Stimulated activated CD4-positive, alpha-beta T cell treated with anti-CD3 and anti-CD28 coated beads, Interleukin-4, amount 100 ng/mL, for 4 hours (primary cell): Measurements from ENCODE around the gene BOD1L1.

Source experiments
- DNase-seq, 2 experiments: peaks; one replicate each; pipeline ENCODE4 v3.0.0-alpha.2; 2020

The BOD1L1 gene

DNA sequence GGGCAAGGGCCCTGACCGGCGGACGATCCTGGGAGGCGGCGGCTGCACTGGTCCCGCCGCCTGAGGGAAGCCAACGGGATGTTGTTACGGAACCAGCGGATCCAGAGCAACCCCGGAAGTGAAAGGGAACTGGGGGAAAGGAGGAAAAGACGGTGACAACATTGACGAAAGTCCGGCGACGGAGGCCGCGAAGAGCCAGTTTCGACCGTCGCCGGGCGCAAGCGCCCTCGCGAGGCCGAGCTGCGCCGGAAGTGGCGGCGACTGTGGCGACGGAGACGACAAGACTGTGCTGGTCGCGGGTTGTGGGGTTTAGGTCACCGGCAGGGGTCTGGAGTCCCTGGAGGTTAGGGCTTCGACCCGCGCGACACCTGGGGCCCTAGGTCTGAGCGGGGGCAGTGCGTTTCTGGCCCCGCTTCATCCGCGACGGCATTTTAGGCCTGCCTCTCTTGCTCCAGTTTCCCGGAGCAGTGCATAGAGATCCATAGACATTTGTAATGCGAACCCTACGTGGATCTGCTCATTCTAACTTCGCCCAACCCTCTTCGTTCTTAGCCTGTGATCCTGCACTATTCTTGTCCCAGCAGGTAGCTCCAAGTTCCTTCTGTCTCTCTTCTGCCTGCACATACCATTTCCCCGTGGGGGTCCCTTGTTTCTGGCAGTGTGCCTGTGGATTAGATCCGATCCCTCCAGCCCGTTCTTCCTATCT is at the start of gene BOD1L1:
Gene BOD1L1, minus strand, starts transcription at position 120 of the 706 bp plus-strand sequence. CDS start 138 bp downstream, outside the sequence.
- peak; percentile 71 to 74 for DNase-seq

DNA sequence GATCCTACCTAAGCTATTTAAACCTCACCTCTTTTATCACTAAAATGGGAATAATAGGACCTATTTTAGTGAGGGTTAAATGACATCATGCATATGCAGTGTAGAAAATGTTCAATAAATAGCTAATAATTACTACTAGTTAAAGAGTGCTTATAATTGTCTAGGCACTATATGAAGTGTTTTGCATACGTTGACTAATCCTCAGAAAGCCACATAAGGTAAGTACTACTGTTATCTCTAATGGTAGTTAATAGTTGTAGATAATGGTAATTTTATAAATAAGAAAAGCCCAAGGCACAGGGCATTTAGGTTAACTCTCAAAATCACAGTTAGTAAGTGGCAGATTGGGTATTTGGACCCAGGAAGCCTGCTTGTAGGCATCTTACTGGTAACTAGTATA is 47.4 kb upstream of the BOD1L1 start:
- DNase-seq, result no peak

DNA sequence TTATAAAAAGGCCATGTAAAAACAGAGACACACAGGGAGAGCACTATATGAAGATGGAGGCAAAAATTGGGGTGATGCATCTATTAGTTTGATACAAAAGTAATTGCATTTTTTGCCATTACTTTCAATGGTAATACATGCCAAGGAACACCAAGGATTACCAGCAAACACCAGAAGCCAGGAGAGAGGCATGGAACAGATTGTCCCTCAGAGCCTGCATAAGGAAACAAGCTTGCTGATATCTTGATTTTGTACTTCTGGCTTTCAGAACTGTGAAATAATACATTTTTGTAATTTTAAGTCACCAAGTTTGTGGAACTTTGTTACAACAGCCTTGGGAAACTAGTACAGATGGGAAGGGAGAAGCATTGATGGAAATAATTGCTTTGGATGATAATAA is 45.6 kb upstream of the BOD1L1 start:
- no peak for DNase-seq

- DNase-seq, result no peak
These were observed 43.1 kb upstream of the BOD1L1 start for GRCh38 chr4:13670456-13671160.

DNA sequence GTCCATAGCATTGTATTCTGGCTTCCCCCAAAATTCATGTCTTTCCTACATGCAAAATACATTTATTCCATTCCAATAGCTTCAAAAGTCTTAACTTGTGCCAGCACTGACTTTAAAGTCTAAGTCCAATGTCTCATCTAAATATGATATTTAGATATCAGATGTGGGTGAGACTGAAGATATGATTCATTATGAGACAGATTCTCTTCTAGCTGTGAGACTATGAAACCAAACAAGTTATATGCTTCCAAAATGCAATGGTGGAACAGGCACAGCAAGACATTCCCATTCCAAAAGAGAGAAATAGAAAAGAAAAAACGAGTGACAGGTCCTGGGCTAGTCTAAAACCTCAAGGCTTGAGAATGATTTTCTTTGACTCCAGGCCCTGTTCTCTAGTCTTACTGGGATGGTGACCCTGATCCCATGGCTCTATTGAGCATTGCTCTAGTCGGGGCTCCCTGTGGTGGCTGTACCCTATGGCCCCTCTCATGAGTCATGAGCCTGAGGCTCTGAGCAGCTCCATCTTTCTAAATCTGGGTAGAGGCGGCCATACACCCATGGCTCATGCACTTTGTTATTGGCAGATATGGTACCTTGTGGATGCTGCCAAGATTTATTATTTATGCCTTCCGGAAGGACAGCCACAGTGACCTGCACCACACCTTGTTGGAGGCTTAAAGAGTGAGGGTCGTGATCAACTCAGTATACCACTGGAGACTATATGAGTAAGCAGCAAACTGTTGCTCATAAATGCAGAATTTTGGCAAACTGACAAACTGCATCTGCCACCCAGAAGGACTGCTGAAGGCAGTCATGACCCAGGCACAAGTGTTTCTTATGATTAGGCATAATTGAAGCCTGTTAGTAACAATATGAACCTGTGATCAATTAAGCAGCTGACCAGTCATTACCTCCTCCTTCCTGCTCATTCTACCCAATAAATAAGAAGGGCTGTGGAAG is 38.5 kb upstream of the BOD1L1 start:
- DNase-seq, result no peak

DNA sequence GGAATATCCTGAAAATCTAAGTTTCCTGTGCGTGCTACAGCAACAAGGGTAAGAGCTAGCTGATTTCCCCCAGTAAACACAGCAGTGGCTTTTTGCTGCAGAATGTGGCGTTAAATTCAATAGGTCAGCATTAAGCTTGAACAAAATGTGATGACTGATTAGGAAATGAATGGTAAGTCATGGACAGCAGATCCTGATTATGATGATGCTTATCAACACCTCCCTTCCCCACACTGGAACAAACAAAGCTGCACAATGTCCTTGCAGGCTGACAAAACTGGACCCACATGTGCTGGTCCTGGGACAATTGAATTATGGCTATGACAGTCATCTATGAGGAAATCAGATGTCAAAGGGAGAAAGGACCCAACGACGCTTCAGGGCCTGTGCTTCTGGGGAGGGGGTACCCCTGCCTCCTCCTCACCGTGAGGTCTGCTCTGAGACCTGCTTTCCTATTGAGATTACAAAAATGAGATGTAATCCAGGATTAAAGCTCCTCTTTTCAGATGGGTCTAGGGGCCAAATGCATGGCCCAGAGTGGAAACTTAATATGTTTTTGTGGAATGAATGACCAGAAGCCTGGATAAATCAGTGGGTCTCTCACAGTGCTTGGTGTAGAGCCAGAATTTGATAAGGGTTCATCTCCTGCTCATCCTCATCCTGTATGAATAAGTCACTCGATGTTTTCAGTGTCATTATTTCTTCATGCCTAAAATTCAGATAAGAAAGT is 32.0 kb upstream of the BOD1L1 start:
- DNase-seq, result no peak

- DNase-seq, result peak; percentile 66 to 74
These were observed 29.3 kb upstream of the BOD1L1 start for GRCh38 chr4:13656569-13657405.

DNA sequence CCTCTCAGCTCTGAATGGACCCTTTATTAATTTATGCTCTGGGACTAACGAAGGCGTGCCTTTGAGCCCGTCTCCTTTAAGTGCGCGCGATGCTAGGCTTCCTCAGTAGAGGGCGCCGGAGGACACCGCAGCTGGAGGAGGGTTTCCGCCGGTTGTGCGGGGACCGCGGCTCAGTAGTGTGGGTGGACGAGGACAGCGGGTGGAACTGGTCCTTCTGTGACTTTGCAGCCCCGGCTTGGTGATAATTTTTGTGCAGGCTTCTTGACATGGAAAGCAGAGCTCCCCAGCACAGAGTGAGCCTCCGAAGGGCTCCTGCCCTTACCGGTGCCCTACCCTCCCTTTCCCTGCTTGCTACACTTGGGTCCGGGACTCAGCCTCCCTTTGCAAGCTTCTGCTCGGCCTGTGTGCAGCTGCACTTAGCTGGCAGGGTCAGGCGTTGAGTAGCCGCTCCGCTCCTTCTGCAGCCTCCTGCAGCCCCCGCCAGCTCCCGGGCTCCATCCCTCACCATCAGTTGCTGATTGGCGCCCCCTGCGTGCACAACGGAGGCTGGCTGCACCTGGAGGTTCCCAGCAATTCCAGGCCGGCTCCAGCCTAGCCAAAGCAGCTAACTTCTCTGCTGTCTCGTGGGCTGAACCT is 26.8 kb upstream of the BOD1L1 start:
- DNase-seq, result peak; percentile 70 to 76

DNA sequence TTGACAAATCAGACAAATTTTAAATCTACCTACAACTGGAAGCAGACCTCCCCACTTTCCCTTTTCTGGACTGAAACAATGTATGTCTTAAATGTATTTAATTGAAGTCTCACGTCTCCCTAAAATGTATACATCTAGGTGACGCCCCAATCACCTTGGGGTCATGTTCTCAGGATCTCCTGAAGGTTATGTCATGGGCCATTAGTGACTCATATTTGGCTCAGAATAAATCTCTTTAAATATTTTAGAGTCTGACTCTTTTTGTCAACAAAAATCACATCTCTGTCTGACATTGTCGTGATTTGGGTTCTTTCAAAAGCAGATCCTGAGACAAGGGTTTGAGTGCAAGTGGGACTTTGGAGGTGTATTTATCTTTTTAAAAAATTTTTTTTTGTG is 26.2 kb upstream of the BOD1L1 start:
- no peak for DNase-seq

- DNase-seq, result no peak
These were observed 19.5 kb upstream of the BOD1L1 start for GRCh38 chr4:13647031-13647430.

- no peak for DNase-seq
These were observed 17.6 kb upstream of the BOD1L1 start for GRCh38 chr4:13645075-13645474.

DNA sequence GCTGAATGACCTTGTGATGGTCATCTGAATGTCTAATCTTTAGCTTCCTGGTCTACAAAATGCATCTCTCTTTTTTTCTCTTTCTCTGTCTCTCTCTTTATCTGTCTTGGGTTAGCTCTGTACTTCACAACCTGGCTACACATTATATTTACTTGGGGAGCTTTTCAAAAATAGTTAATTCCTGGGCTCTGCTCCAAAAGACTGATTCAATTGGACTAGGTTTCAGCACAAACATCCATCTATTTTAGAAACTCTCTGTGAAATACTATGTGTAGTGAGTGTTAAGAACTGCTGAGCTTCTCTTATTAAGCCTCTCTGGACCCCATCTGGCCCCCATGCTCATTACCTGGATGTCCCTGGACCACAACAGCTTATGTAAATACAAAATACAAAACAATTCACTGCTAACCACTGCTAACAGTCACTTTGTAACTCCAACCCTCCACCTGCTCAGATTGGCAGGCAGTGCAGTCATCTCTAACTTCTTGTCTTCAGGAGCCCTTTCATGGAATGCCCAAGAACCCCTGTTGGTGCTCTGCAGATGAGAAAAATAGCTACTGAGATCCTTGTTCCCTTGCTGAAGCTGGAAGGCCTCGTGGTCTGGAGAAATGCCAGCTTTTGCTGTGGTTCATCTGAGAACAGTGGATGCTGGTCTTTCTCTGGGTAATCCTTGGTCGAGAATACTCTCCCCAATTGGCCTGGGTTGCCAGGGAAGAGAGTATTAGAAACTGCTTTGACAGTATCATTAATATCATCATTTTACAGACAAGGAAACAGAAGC is 14.8 kb upstream of the BOD1L1 start:
- no peak for DNase-seq

GRCh38 chr4:13641084-13641483 is 13.6 kb upstream of the BOD1L1 start:
- no peak for DNase-seq

DNA sequence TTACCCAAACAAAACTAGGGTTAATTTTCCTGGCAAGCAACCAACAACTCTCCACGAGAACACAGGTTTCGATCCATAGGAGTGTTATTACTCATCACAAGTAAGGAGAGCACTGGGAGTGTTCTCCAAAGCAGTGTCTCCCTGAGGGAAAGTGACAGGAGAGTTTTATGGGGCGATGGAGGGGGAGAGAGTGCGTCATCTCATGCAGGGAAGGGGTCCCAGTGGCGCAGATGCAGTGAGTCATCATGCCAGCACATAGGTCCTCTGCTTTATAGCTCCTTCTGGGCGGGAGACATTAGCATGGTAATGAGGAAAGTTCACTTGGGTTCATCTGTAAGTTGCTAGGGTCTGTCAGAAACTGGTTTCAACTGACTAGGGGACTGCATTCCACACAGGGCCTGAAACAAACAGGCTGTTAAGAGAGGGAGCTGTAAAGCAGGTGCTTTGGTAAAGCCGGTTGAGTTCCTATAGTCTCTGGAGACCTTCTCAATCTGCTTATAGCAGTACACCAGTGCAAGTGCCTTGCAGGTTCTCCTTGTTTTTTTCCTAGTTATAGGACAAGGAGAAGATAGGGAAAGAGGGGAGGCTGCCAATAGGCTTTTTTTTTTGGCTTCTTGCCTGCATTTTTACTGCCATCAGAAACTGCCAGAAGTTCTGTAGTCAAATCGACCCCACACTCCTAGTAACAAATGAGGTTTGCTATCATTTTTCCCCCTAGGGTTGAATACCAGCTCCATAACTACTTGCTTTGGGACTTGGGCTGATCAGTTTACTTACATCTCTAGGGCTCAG is 12.8 kb upstream of the BOD1L1 start:
- DNase-seq, result no peak

GRCh38 chr4:13635286-13635799 is 7.8 kb upstream of the BOD1L1 start:
- DNase-seq, result no peak

GRCh38 chr4:13633671-13634070 is 6.1 kb upstream of the BOD1L1 start:
- no peak for DNase-seq

DNA sequence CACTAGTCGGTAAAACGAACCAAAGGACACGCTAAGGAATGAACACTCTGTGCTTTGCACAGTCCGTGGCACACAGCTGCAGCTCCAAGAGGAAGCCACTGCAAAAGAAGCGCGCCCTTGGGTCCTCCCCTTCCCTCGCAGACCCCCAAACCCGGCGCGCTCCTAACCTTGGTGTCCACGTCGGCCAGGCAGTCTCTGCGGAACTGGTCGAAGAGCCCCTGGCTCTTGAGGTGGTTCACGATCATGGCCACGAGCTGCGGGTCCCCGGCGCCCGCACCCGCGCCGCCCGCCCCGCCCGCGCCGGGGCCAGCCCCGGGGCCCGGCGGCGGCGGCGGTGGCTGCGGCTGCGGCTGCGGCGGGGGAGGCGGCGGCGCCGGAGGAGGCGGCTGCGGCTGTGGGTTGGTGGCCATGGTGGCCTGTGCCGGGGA is 333 bp downstream of the BOD1L1 start:
- DNase-seq, result no peak

GRCh38 chr4:13626492-13627177 is 890 bp downstream of the BOD1L1 start:
- DNase-seq, result no peak
